GM12878 (cell line): ENCODE results near the gene IER3. TPM values are rescaled to one million over a fixed set of nuclear protein-coding genes. Genes with fewer than 3 reads are reported as not detected.

Experiments
- BHLHE40 ChIP-seq, 2 experiments: fragments of 450-650 bp in 1 of 2; IDR thresholded peaks; 2 replicates each; pipeline ENCODE4 v1.6.1; 2011 to 2017; ENCODE audit warnings: low read depth in 2 of 2, borderline replicate concordance in 1 of 2, improper control_type of control experiment in 1 of 2, low read length in 1 of 2, mild to moderate bottlenecking in 1 of 2
- CBFB ChIP-seq: IDR thresholded peaks from 2 replicates; pipeline ENCODE4 v1.6.1; 2016; ENCODE audit warnings: antibody characterized with exemption, low read depth
- CBX3 ChIP-seq: fragments of 200-600 bp; sonication (generic); IDR thresholded peaks from 2 replicates; pipeline ENCODE4 v1.6.1; 2016; ENCODE audit warnings: low read depth, borderline replicate concordance
- CREM ChIP-seq: IDR thresholded peaks from 2 replicates; pipeline ENCODE4 v1.6.1; 2014; ENCODE audit warnings: antibody characterized with exemption, low read depth
- ESRRA ChIP-seq: IDR thresholded peaks from 2 replicates; pipeline ENCODE4 v1.6.1; 2012; ENCODE audit warnings: mild to moderate bottlenecking, low read length, improper control_type of control experiment
- IKZF1 ChIP-seq: fragments of 450-650 bp; conservative IDR thresholded peaks from 2 replicates; pipeline ENCODE4 v1.6.1; 2017; ENCODE audit warnings: antibody characterized with exemption, mild to moderate bottlenecking
- LARP7 ChIP-seq: fragments of 450-650 bp; IDR thresholded peaks from 2 replicates; pipeline ENCODE4 v1.6.1; 2017; ENCODE audit warnings: mild to moderate bottlenecking
- MLLT1 ChIP-seq: fragments of 450-650 bp; IDR thresholded peaks from 2 replicates; pipeline ENCODE4 v1.6.1; 2016; ENCODE audit warnings: mild to moderate bottlenecking
- NBN ChIP-seq: fragments of 450-650 bp; IDR thresholded peaks from 2 replicates; pipeline ENCODE4 v1.6.1; 2016
- NKRF ChIP-seq: fragments of 450-650 bp; conservative IDR thresholded peaks from 2 replicates; pipeline ENCODE4 v1.6.1; 2017; ENCODE audit warnings: mild to moderate bottlenecking, moderate library complexity
- NR2F1 ChIP-seq: fragments of 450-650 bp; conservative IDR thresholded peaks from 2 replicates; pipeline ENCODE4 v1.6.1; 2017; ENCODE audit warnings: mild to moderate bottlenecking
- PKNOX1 ChIP-seq: fragments of 450-650 bp; IDR thresholded peaks from 2 replicates; pipeline ENCODE4 v1.6.1; 2016; ENCODE audit warnings: mild to moderate bottlenecking
- RAD21 ChIP-seq: IDR thresholded peaks from 2 replicates; pipeline ENCODE4 v1.6.1; 2011; ENCODE audit warnings: mild to moderate bottlenecking, low read depth, low read length, moderate library complexity; ENCODE audit not compliant: insufficient read depth
- REST ChIP-seq: IDR thresholded peaks from 2 replicates; pipeline ENCODE4 v1.6.1; 2012; ENCODE audit warnings: mild to moderate bottlenecking, low read depth, low read length
- STAT3 ChIP-seq: IDR thresholded peaks from 2 replicates; pipeline ENCODE4 v1.6.1; 2011; ENCODE audit warnings: low read depth, low read length, improper control_type of control experiment
- TCF3 ChIP-seq: IDR thresholded peaks from 2 replicates; pipeline ENCODE4 v1.6.1; 2012; ENCODE audit warnings: low read depth, mild to moderate bottlenecking, low read length, borderline replicate concordance; ENCODE audit not compliant: insufficient read depth
- YY1 ChIP-seq: IDR thresholded peaks from 2 replicates; pipeline ENCODE4 v1.6.1; 2011; ENCODE audit warnings: low read depth, mild to moderate bottlenecking, low read length
- ZNF207 ChIP-seq: fragments of 450-650 bp; IDR thresholded peaks from 2 replicates; pipeline ENCODE4 v1.6.1; 2014; ENCODE audit warnings: antibody characterized with exemption, mild to moderate bottlenecking, borderline replicate concordance
- polyA plus RNA-seq, 11 experiments: library from polyadenylated mRNA; depleted of rRNA in 4 of 11; unstranded in 6 of 11; stranded (reverse) in 5 of 11; fragments of >200 nt; fragmentation: Nextera tagmentation in 4 of 11; fragmentation: Illumina TruSeq in 1 of 11; extraction: Ambion mirVana in 4 of 11; extraction: Trizol in 1 of 11; gene quantifications; 1 replicate in 1 of 11; 2 replicates in 10 of 11; pipeline versions ENCODE4 v1.2.1 to v1.2.3, GENCODE V29; 2011 to 2016; ENCODE audit warnings: inconsistent platforms in 2 of 11, missing spikeins in 2 of 11, low read depth in 1 of 11
- total RNA-seq, 4 experiments: library from RNA; depleted of rRNA in 3 of 4; stranded (reverse); fragments of >200 nt in 3 of 4; fragmentation: Illumina TruSeq in 1 of 4; extraction: Trizol in 1 of 4; gene quantifications; 2 replicates each; pipeline versions ENCODE4 v1.2.1 to v1.2.3, GENCODE V29; 2013 to 2021
- TF ChIP-seq, protein P1 (sequence below): fragments of 450-650 bp; IDR thresholded peaks from 2 replicates; pipeline ENCODE4 v1.6.1; 2017; ENCODE audit warnings: mild to moderate bottlenecking, low read depth, inconsistent platforms; ENCODE audit not compliant: poor library complexity, severe bottlenecking

Gene IER3
- total and polyA plus RNA-seq, 10 of the 15 experiments (the other 5 are each of a cell fraction or from before 2014, with no cell fraction given) = 1.9 to 100 (median 32.3) TPM

- TF ChIP-seq MLLT1 (peak; percentile 48; the same call in 1 of the 2 replicates), IKZF1 (peak; percentile 64), NKRF (peak; percentile 40), YY1 (peak; percentile 76), BHLHE40 (IDR thresholded peaks at IDR 0.05; ENCODE audit: borderline replicate concordance in 1 of 2, low read depth in 2 of 2, low read length in 1 of 2) (0 out of 4 replicates have a peak, but pooled peaks of 1 of the 2 experiments have one; percentile 7), REST (0 out of 2 replicates have a peak, but pooled peaks have one; percentile 27), CBX3 (no peak), TCF3 (0 out of 2 replicates have a peak, but pooled peaks have one; percentile 17), STAT3 (no peak), CBFB (no peak), PKNOX1 (peak; percentile 14; the same call in 1 of the 2 replicates), NR2F1 (0 out of 2 replicates have a peak, but pooled peaks have one; percentile 36), ZNF207 (peak; percentile 32; the same call in 1 of the 2 replicates), ESRRA (no peak), NBN (0 out of 2 replicates have a peak, but pooled peaks have one; percentile 21), CREM (0 out of 2 replicates have a peak, but pooled peaks have one; percentile 20), RAD21 (peak; percentile 86), LARP7 (0 out of 2 replicates have a peak, but pooled peaks have one; percentile 30)
- TF ChIP-seq, protein P1, sequence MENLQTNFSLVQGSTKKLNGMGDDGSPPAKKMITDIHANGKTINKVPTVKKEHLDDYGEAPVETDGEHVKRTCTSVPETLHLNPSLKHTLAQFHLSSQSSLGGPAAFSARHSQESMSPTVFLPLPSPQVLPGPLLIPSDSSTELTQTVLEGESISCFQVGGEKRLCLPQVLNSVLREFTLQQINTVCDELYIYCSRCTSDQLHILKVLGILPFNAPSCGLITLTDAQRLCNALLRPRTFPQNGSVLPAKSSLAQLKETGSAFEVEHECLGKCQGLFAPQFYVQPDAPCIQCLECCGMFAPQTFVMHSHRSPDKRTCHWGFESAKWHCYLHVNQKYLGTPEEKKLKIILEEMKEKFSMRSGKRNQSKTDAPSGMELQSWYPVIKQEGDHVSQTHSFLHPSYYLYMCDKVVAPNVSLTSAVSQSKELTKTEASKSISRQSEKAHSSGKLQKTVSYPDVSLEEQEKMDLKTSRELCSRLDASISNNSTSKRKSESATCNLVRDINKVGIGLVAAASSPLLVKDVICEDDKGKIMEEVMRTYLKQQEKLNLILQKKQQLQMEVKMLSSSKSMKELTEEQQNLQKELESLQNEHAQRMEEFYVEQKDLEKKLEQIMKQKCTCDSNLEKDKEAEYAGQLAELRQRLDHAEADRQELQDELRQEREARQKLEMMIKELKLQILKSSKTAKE = peak; percentile 47
Measured at GRCh38 chr6:30722280-30723112, 21.9 kb downstream of the IER3 start (continued).
